GM23338 (cell line): ENCODE results near the gene PKM. TPM values are rescaled to one million over a fixed set of nuclear protein-coding genes. Genes with fewer than 3 reads are reported as not detected.

Source experiments
- ATAC-seq: fragments of 200-7000 bp; cut with Tn5 transposase; 3 replicates; pipeline ENCODE4 v1.9.1; 2020
- DNase-seq: peaks from one replicate; pipeline ENCODE4 v3.0.0-alpha.2; 2015; ENCODE audit warnings: low spot score
- H2AFZ ChIP-seq: fragments of 200-600 bp; sonication (generic); 2 replicates; pipeline ENCODE4 v1.8.0; 2016; ENCODE audit warnings: antibody characterized with exemption, mild to moderate bottlenecking, moderate library complexity
- H3F3A ChIP-seq: fragments of 200-600 bp; sonication (generic); replicated peaks from 2 replicates; pipeline ENCODE4 v1.8.0; 2017; ENCODE audit warnings: antibody characterized with exemption, mixed run types, low read depth
- H3K27ac ChIP-seq: fragments of 200-600 bp; sonication (generic); 2 replicates; pipeline ENCODE4 v1.6.1; 2016; ENCODE audit warnings: low read depth
- H3K27me3 ChIP-seq: fragments of 200-600 bp; sonication (generic); 2 replicates; pipeline ENCODE4 v1.8.0; 2016; ENCODE audit warnings: mild to moderate bottlenecking, mixed run types, moderate library complexity; ENCODE audit not compliant: insufficient read depth
- H3K36me3 ChIP-seq: fragments of 200-600 bp; sonication (generic); 2 replicates; pipeline ENCODE4 v1.8.0; 2016; ENCODE audit warnings: mild to moderate bottlenecking; ENCODE audit not compliant: insufficient read depth
- H3K4me1 ChIP-seq: fragments of 200-600 bp; sonication (generic); 2 replicates; pipeline ENCODE4 v1.8.0; 2016; ENCODE audit warnings: mild to moderate bottlenecking, moderate library complexity; ENCODE audit not compliant: insufficient read depth
- H3K4me2 ChIP-seq: fragments of 200-600 bp; sonication (generic); 2 replicates; pipeline ENCODE4 v1.7.1; 2017; ENCODE audit warnings: mixed run types
- H3K4me3 ChIP-seq: fragments of 200-600 bp; sonication (generic); 2 replicates; pipeline ENCODE4 v1.6.1; 2016; ENCODE audit warnings: mixed run types
- H3K79me2 ChIP-seq: fragments of 200-600 bp; sonication (generic); replicated peaks from 2 replicates; pipeline ENCODE4 v1.8.0; 2017; ENCODE audit warnings: mild to moderate bottlenecking; ENCODE audit not compliant: insufficient read depth
- H3K9me2 ChIP-seq: fragments of 200-600 bp; sonication (generic); 2 replicates; pipeline ENCODE4 v1.8.0; 2017; ENCODE audit not compliant: insufficient read depth
- H4K20me1 ChIP-seq: fragments of 200-600 bp; sonication (generic); replicated peaks from 2 replicates; pipeline ENCODE4 v1.8.0; 2017; ENCODE audit warnings: mild to moderate bottlenecking; ENCODE audit not compliant: insufficient read depth
- H3K27ac Mint-ChIP-seq: 2 replicates; pipeline ENCODE4 v1.8.0; 2020; ENCODE audit warnings: inconsistent platforms, mild to moderate bottlenecking, moderate library complexity, mixed read lengths
- H3K27me3 Mint-ChIP-seq: 3 replicates; pipeline ENCODE4 v1.8.0; 2022; ENCODE audit warnings: low read depth, mild to moderate bottlenecking, moderate library complexity, mixed read lengths, inconsistent platforms; ENCODE audit not compliant: insufficient read depth, poor library complexity
- H3K36me3 Mint-ChIP-seq: 3 replicates; pipeline ENCODE4 v1.8.0; 2021; ENCODE audit warnings: low read depth, mild to moderate bottlenecking, inconsistent platforms, moderate library complexity, mixed read lengths
- H3K4me1 Mint-ChIP-seq: 3 replicates; pipeline ENCODE4 v1.8.0; 2020; ENCODE audit warnings: mild to moderate bottlenecking, inconsistent platforms, mixed read lengths
- H3K4me3 Mint-ChIP-seq: 3 replicates; pipeline ENCODE4 v1.8.0; 2021; ENCODE audit warnings: moderate library complexity, mild to moderate bottlenecking, inconsistent platforms, mixed read lengths
- H3K9me3 Mint-ChIP-seq: 3 replicates; pipeline ENCODE4 v1.8.0; 2020; ENCODE audit warnings: moderate library complexity, mild to moderate bottlenecking, inconsistent platforms, mixed read lengths
- CREB1 ChIP-seq: fragments of 250-450 bp; sonication (Bioruptor Pico); IDR thresholded peaks from 2 replicates; pipeline ENCODE4 v1.5.0; 2020; ENCODE audit warnings: low read depth, mild to moderate bottlenecking, moderate library complexity
- EZH2 ChIP-seq: fragments of 200-600 bp; sonication (generic); IDR thresholded peaks from one replicate; pipeline ENCODE4 v1.8.0; 2017; ENCODE audit warnings: antibody characterized with exemption, mild to moderate bottlenecking, low read depth; ENCODE audit not compliant: unreplicated experiment
- EZH2phosphoT487 ChIP-seq: fragments of 200-600 bp; sonication (generic); IDR thresholded peaks from one replicate; pipeline ENCODE4 v1.8.1; 2018; ENCODE audit warnings: antibody characterized with exemption; ENCODE audit not compliant: unreplicated experiment
- JUNB ChIP-seq: IDR thresholded peaks from one replicate; pipeline ENCODE4 v1.6.1; 2016; ENCODE audit warnings: antibody characterized with exemption; ENCODE audit not compliant: unreplicated experiment
- NANOG ChIP-seq: IDR thresholded peaks from 2 replicates; pipeline ENCODE4 v1.6.1; 2016; ENCODE audit warnings: antibody characterized with exemption, borderline replicate concordance
- POLR2AphosphoS5 ChIP-seq: IDR thresholded peaks from 2 replicates; pipeline ENCODE4 v1.6.1; 2016; ENCODE audit warnings: antibody characterized with exemption, low read depth
- REST ChIP-seq: IDR thresholded peaks from one replicate; pipeline ENCODE4 v1.6.1; 2018; ENCODE audit warnings: antibody characterized with exemption; ENCODE audit not compliant: unreplicated experiment
- ZNF114 ChIP-seq: fragments of 250-450 bp; sonication (Bioruptor Pico); IDR thresholded peaks from 2 replicates; pipeline ENCODE4 v1.5.0; 2020; ENCODE audit warnings: mild to moderate bottlenecking, moderate library complexity
- ZNF331 ChIP-seq: fragments of 250-450 bp; sonication (Bioruptor Pico); IDR thresholded peaks from 2 replicates; pipeline ENCODE4 v1.5.0; 2020; ENCODE audit warnings: low read depth, mild to moderate bottlenecking, moderate library complexity
- polyA plus RNA-seq: library from polyadenylated mRNA; unstranded; fragments of >200 nt; fragmentation: Nextera tagmentation; extraction: Ambion mirVana; gene quantifications from 2 replicates; pipeline ENCODE4 v1.2.1, GENCODE V29; 2016
- total RNA-seq: library from RNA; depleted of rRNA; stranded (reverse); fragments of >200 nt; shearing (Covaris generic); gene quantifications from 2 replicates; pipeline ENCODE4 v1.2.3, GENCODE V29; 2014
- TF ChIP-seq, protein P1 (sequence below): IDR thresholded peaks from 2 replicates; pipeline ENCODE4 v1.6.1; 2016; ENCODE audit warnings: antibody characterized with exemption
- TF ChIP-seq, protein P2 (sequence below), 2 experiments: fragments of 200-600 bp in 1 of 2; sonication (generic) in 1 of 2; conservative IDR thresholded peaks; 2 replicates each; pipeline versions ENCODE4 v1.5.1 to v1.6.1; 2016 to 2017; ENCODE audit warnings: antibody characterized with exemption in 2 of 2, low read depth in 2 of 2, mild to moderate bottlenecking in 2 of 2, moderate library complexity in 1 of 2

Gene PKM
- total and polyA plus RNA-seq, 2 experiments from 2014 or later, result 432 to 1,137 TPM

DNA sequence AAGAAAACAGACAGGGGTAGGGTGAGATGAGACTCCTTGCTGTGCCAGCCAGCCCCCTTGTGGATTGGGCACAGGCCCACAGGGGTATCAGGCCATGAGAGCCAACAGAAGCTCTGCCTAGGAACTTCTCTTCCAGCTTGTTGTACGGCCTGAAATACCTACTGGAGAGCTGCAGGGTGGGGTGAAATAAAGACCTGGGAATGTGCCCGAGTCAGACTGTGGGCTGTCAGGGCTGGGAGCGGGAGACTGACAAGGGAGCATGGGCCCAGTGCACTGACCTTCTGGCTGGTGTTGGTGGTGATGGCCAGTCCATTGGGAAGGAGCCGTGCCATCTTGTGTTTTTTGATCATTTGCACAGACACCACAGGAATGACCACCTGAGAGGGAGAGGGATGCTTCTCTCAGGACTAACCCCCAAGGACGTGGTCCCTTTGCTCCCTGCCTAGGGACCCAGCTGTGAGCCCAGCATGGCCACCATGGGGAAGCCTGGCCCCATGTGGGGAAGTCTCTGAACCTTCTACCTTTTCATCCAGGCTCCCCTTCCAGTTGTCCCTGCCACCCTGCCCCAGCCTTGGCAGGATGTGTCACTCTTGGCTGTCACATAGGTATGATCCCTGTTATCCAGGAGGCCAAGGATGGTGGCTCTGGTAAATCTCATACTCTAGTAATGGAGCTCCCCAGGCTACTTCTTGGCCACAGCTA lies 64.1 kb downstream of the PKM start:
- no peak overlapping the region for H3K4me3 ChIP-seq
- DNase-seq (no peak), ATAC-seq (no peak)
- no peak overlapping the region for H3K27ac ChIP-seq
- H3K4me2 ChIP-seq, result no peak overlapping the region
- H3K9me2 ChIP-seq, result 0 out of 2 replicates have a peak, but pooled peaks cover 4% of the 10 kb centered on the region
- H4K20me1 ChIP-seq, result no peaks in the 10 kb centered on the region
- TF ChIP-seq CREB1 (CRISPR knock-in tag) (no peak), NANOG (no peak), POLR2AphosphoS5 (no peak), EZH2phosphoT487 (no peak)
- TF ChIP-seq, protein P1, sequence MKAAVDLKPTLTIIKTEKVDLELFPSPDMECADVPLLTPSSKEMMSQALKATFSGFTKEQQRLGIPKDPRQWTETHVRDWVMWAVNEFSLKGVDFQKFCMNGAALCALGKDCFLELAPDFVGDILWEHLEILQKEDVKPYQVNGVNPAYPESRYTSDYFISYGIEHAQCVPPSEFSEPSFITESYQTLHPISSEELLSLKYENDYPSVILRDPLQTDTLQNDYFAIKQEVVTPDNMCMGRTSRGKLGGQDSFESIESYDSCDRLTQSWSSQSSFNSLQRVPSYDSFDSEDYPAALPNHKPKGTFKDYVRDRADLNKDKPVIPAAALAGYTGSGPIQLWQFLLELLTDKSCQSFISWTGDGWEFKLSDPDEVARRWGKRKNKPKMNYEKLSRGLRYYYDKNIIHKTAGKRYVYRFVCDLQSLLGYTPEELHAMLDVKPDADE, result no peak
- TF ChIP-seq, protein P2, sequence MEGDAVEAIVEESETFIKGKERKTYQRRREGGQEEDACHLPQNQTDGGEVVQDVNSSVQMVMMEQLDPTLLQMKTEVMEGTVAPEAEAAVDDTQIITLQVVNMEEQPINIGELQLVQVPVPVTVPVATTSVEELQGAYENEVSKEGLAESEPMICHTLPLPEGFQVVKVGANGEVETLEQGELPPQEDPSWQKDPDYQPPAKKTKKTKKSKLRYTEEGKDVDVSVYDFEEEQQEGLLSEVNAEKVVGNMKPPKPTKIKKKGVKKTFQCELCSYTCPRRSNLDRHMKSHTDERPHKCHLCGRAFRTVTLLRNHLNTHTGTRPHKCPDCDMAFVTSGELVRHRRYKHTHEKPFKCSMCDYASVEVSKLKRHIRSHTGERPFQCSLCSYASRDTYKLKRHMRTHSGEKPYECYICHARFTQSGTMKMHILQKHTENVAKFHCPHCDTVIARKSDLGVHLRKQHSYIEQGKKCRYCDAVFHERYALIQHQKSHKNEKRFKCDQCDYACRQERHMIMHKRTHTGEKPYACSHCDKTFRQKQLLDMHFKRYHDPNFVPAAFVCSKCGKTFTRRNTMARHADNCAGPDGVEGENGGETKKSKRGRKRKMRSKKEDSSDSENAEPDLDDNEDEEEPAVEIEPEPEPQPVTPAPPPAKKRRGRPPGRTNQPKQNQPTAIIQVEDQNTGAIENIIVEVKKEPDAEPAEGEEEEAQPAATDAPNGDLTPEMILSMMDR (conservative IDR thresholded peaks at IDR 0.05; ENCODE audit: low read depth in 2 of 2), result no peak
- no peaks in the 10 kb centered on the region for H3K4me1 ChIP-seq
- H3K27me3 ChIP-seq, result no peaks in the 10 kb centered on the region
- peaks cover 7% of the 10 kb centered on the region for H3K4me1 Mint-ChIP-seq
- no peak overlapping the region for H2AFZ ChIP-seq
- no peak overlapping the region for H3K4me3 Mint-ChIP-seq
- H3F3A ChIP-seq, result no peaks in the 10 kb centered on the region
- peaks cover 4% of the 10 kb centered on the region for H3K27me3 Mint-ChIP-seq
- no peaks in the 10 kb centered on the region for H3K36me3 Mint-ChIP-seq
- no peaks in the 10 kb centered on the region for H3K79me2 ChIP-seq
- no peak overlapping the region for H3K27ac Mint-ChIP-seq
- no peaks in the 10 kb centered on the region for H3K36me3 ChIP-seq
- no peaks in the 10 kb centered on the region for H3K9me3 Mint-ChIP-seq

GRCh38 chr15:72163719-72164118 lies 67.3 kb downstream of the PKM start:
- Histone ChIP-seq H3K79me2 (no peaks in the 10 kb centered on the region), H3K36me3 (no peaks in the 10 kb centered on the region), H3K4me1 (no peaks in the 10 kb centered on the region), H3K4me2 (no peak overlapping the region), H3K27ac (no peak overlapping the region), H3K9me2 (0 out of 2 replicates have a peak, but pooled peaks cover 4% of the 10 kb centered on the region), H3K4me3 (no peak overlapping the region), H2AFZ (no peak overlapping the region), H4K20me1 (no peaks in the 10 kb centered on the region), H3F3A (no peaks in the 10 kb centered on the region), H3K27me3 (no peaks in the 10 kb centered on the region)
- Mint-ChIP-seq H3K9me3 (no peaks in the 10 kb centered on the region), H3K27ac (no peak overlapping the region), H3K36me3 (no peaks in the 10 kb centered on the region), H3K4me1 (peaks cover 5% of the 10 kb centered on the region; the same call in 2 of the 3 replicates), H3K4me3 (no peak overlapping the region), H3K27me3 (peaks cover 4% of the 10 kb centered on the region)
- ATAC-seq (no peak), DNase-seq (no peak)
- TF ChIP-seq ZNF114 (CRISPR knock-in tag), result no peak
- no peak for TF ChIP-seq REST
- no peak for TF ChIP-seq EZH2phosphoT487
- no peak for TF ChIP-seq EZH2
- no peak for TF ChIP-seq ZNF331 (CRISPR knock-in tag)
- TF ChIP-seq NANOG, result no peak
- TF ChIP-seq JUNB, result no peak
